Heart left ventricle (tissue), 16 donors: ENCODE results near the gene NCDN. TPM values are rescaled to one million over a fixed set of nuclear protein-coding genes. Genes with fewer than 3 reads are reported as not detected.

Experiments
- ATAC-seq, 4 donors: fragments of 200-7000 bp; cut with Tn5 transposase; one replicate each; pipeline ENCODE4 v1.9.1; 2020 to 2022; ENCODE audit warnings: moderate library complexity in 4 of 4, mild to moderate bottlenecking in 3 of 4, moderate number of reproducible peaks in 1 of 4
- DNase-seq, 5 donors: peaks; one replicate each; pipeline ENCODE4 v3.0.0-alpha.2; 2020
- H3K27ac ChIP-seq, 12 donors: fragments of 200-600 bp; sonication (generic) in 4 of 12; one replicate each; pipeline versions ENCODE4 v1.5.0 to v1.8.0; 2016 to 2022; ENCODE audit warnings: mild to moderate bottlenecking in 2 of 12
- H3K27me3 ChIP-seq, 9 donors: fragments of 200-600 bp; sonication (generic) in 2 of 9; one replicate each; pipeline versions ENCODE4 v1.5.1 to v1.8.0; 2016 to 2022; ENCODE audit warnings: mild to moderate bottlenecking in 3 of 9
- H3K36me3 ChIP-seq, 9 donors: fragments of 200-600 bp; sonication (generic) in 2 of 9; one replicate each; pipeline versions ENCODE4 v1.5.0 to v1.8.0; 2018 to 2022; ENCODE audit warnings: mild to moderate bottlenecking in 2 of 9
- H3K4me1 ChIP-seq, 12 donors: fragments of 200-600 bp; sonication (generic) in 4 of 12; one replicate each; pipeline versions ENCODE4 v1.5.0 to v1.8.0; 2016 to 2022; ENCODE audit warnings: mild to moderate bottlenecking in 3 of 12
- H3K4me3 ChIP-seq, 12 donors: fragments of 200-600 bp; sonication (generic) in 4 of 12; one replicate each; pipeline versions ENCODE4 v1.5.0 to v1.8.0; 2017 to 2022; ENCODE audit warnings: mild to moderate bottlenecking in 9 of 12, moderate library complexity in 4 of 12
- H3K9me3 ChIP-seq, 12 donors: fragments of 200-600 bp; sonication (generic) in 4 of 12; one replicate each; pipeline versions ENCODE4 v1.5.0 to v1.8.0; 2016 to 2022; ENCODE audit warnings: mild to moderate bottlenecking in 1 of 12
- POLR2A ChIP-seq, 2 donors: fragments of 450-650 bp; IDR thresholded peaks; one replicate each; pipeline ENCODE4 v1.6.1; 2017; ENCODE audit warnings: antibody characterized with exemption in 2 of 2, mild to moderate bottlenecking in 2 of 2, moderate library complexity in 2 of 2
- WGBS, 4 donors: extraction: QIAGEN DNeasy Blood & Tissue Kit in 2 of 4; methylation state at CpG; one replicate each; pipeline versions ENCODE4 v1.1.5 to v1.1.7; 2013 to 2018; 5-methylcytosine and 5-hydroxymethylcytosine counted together
- intact Hi-C, 10 donors: fragments of 100-400 bp; cut with DNase I; formaldehyde crosslinking; loops; one replicate each; pipeline versions ENCODE4 v1.11.1 to v1.14.2; 2022
- polyA plus RNA-seq, 2 donors: library from polyadenylated mRNA; stranded (reverse); fragments of 200-250 nt; gene quantifications; one replicate each; pipeline ENCODE4 v1.2.3, GENCODE V29; 2013
- total RNA-seq, 9 donors: library from RNA; depleted of rRNA in 2 of 9; stranded (reverse); fragments of >200 nt in 2 of 9; fragmentation: NEBNext Ultra II Directional in 3 of 9; extraction: Animal tissue kit (Norgen Biotek cat#: 25700) in 3 of 9; gene quantifications; one replicate each; pipeline versions ENCODE4 v1.1.0 to v1.2.4, GENCODE V29; 2016 to 2023
- TF ChIP-seq, protein P1 (sequence below), 12 donors: fragments of 200-600 bp; sonication (generic) in 4 of 12; IDR thresholded peaks; one replicate each; pipeline versions ENCODE4 v1.5.0 to v1.8.0; 2018 to 2022; ENCODE audit warnings: antibody characterized with exemption in 12 of 12, mild to moderate bottlenecking in 5 of 12
- donor health status: ischemic (EF 13 %, LVEDD 7.1; RV severe dilation, severe dysfunction).
- donor health status: healthy with polysubstance abuse.
- donor health status: DM: no; HTN: yes; CAD: no.
- donor health status: DM: no; HTN: no; CAD: no.
- donor health status: ischemic (EF 25% LVEDD 6.9; RV normal size, moderate dysfunction).
- donor health status: ischemic (EF 25% LVEDD 5.7; RV mildly dilated, moderate dysfunction).
- donor health status: healthy.
- donor health status: DM: yes; HTN: yes; CAD: no.
- donor health status: ischemic (EF 35%, LVEDD 5.7; RV mildly dilated, moderate dysfunction).
- donor health status: nonischemic (EF 11% LVEDD 7.7; RV severe dilation, severe dysfunction).
- donor health status: DM: yes; HTN: yes; CAD: no.
- donor health status: PGD.
- donor health status: ischemic (EF 29% LVEDD 5.4; RV normal size, mild dysfunction).
- donor health status: nonischemic (EF 23%, LVEDD 6.1; RV moderate dilation, normal function).

Gene NCDN
- total and polyA plus RNA-seq, 11 donors, result 14.6 to 44.4 (median 31.8) TPM

GRCh38 chr1:35600593-35600992 is 43.0 kb downstream of the NCDN start:
- intact Hi-C loops, result no loop called here
- TF ChIP-seq, protein P1, sequence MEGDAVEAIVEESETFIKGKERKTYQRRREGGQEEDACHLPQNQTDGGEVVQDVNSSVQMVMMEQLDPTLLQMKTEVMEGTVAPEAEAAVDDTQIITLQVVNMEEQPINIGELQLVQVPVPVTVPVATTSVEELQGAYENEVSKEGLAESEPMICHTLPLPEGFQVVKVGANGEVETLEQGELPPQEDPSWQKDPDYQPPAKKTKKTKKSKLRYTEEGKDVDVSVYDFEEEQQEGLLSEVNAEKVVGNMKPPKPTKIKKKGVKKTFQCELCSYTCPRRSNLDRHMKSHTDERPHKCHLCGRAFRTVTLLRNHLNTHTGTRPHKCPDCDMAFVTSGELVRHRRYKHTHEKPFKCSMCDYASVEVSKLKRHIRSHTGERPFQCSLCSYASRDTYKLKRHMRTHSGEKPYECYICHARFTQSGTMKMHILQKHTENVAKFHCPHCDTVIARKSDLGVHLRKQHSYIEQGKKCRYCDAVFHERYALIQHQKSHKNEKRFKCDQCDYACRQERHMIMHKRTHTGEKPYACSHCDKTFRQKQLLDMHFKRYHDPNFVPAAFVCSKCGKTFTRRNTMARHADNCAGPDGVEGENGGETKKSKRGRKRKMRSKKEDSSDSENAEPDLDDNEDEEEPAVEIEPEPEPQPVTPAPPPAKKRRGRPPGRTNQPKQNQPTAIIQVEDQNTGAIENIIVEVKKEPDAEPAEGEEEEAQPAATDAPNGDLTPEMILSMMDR (IDR thresholded peaks at IDR 0.05), result no peak
- no peak for TF ChIP-seq POLR2A (IDR thresholded peaks at IDR 0.05)
- H3K36me3 ChIP-seq, result peaks cover 0 to 71% (median 64%) of the 10 kb centered on the region in 9 donors
- H3K4me3 ChIP-seq, result no peak overlapping the region
- H3K27ac ChIP-seq, result no peak overlapping the region
- no peaks in the 10 kb centered on the region for H3K27me3 ChIP-seq
- DNase-seq (no peak), ATAC-seq (no peak)
- H3K9me3 ChIP-seq, result no peaks in the 10 kb centered on the region
- WGBS, 4 donors, result 87 to 97% (median 92%) methylated on average over 3 of the region's 3 CpGs
- no peaks in the 10 kb centered on the region for H3K4me1 ChIP-seq

GRCh38 chr1:35603468-35603867 is 45.9 kb downstream of the NCDN start:
- no peak for DNase-seq
- Histone ChIP-seq H3K4me1 (no peaks in the 10 kb centered on the region), H3K9me3 (peaks cover 0 to 5% (median 0%) of the 10 kb centered on the region in 12 donors), H3K27ac (no peak overlapping the region), H3K4me3 (no peak overlapping the region), H3K36me3 (peaks cover 0 to 98% (median 86%) of the 10 kb centered on the region in 9 donors), H3K27me3 (no peaks in the 10 kb centered on the region)
- 48 to 68% (median 62%) methylated on average over 3 of the region's 3 CpGs for WGBS, 4 donors
- TF ChIP-seq, protein P1 (IDR thresholded peaks at IDR 0.05), result no peak
- no peak for TF ChIP-seq POLR2A (IDR thresholded peaks at IDR 0.05)
- ATAC-seq, result no peak
- intact Hi-C loops, result no loop called here

GRCh38 chr1:35603941-35604340 is 46.3 kb downstream of the NCDN start:
- Histone ChIP-seq H3K4me1 (no peaks in the 10 kb centered on the region), H3K36me3 (peaks cover 0 to 100% (median 86%) of the 10 kb centered on the region in 9 donors), H3K27ac (no peak overlapping the region), H3K4me3 (no peak overlapping the region), H3K27me3 (no peaks in the 10 kb centered on the region), H3K9me3 (peaks cover 0 to 5% (median 0%) of the 10 kb centered on the region in 12 donors)
- no peak for TF ChIP-seq POLR2A (IDR thresholded peaks at IDR 0.05)
- TF ChIP-seq, protein P1 (IDR thresholded peaks at IDR 0.05), result no peak
- intact Hi-C loops, result no loop called here
- ATAC-seq (no peak), DNase-seq (no peak)
- 81 to 87% (median 83%) methylated on average over 4 of the region's 4 CpGs for WGBS, 4 donors

DNA sequence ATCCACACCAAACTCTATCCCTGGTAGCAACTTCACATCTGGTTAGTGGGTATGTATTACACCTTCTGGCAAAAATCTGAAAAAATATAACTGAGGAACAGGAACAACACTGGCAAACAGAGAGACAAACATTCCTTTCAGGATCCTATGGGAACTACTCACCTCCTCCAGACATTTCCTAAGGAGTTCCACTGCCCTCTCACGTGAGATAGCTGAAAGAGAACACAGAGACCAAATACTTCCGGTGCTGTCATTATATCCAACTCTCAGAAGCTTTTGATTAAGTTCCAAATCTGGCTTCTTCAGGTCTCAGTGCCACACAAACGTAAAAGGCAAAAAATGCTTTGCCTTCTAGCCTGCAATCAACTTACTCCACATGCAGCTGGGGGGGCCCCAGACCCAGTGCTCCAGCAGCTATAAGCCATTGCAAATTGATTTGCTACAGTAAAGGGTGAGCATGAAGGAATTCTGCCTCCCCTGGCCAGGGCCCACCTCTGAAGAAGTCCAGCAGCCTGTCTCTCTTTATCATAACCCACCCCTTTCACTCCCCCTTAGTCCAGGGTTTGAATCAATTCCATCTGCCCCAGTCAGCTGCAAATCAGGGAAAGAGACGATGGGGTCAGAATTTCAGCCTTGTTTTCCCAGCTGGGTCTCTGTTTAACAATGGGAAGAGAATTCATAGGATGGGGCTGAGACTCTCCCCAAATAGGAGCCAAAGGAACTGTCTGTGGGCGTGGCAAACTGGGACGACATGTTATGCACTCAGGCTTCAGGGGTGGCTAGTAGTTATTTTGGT is 47.7 kb downstream of the NCDN start:
- no peak overlapping the region for H3K27ac ChIP-seq
- intact Hi-C loops, result no loop called here
- H3K27me3 ChIP-seq, result no peaks in the 10 kb centered on the region
- DNase-seq (no peak), ATAC-seq (no peak)
- H3K4me1 ChIP-seq, result no peaks in the 10 kb centered on the region
- H3K4me3 ChIP-seq, result no peak overlapping the region
- peaks cover 0 to 5% (median 0%) of the 10 kb centered on the region in 12 donors for H3K9me3 ChIP-seq
- TF ChIP-seq, protein P1 (IDR thresholded peaks at IDR 0.05), result no peak
- no peak for TF ChIP-seq POLR2A (IDR thresholded peaks at IDR 0.05)
- peaks cover 0 to 100% (median 91%) of the 10 kb centered on the region in 9 donors for H3K36me3 ChIP-seq
- WGBS, 4 donors, result 76 to 82% (median 79%) methylated on average over 6 of the region's 6 CpGs
